Stimulated activated naive B cell treated with anti-CD40 and anti-IgM and Interleukin-4, amounts not matched to agents 10 μg/mL and 1 μg/mL and 100 μg/mL, for 72 hours (primary cell): ENCODE results near the gene EMC10.

Source experiments
- ATAC-seq, 2 donors: fragments of 150-1000 bp; cut with Tn5 transposase; replicated peaks; 2 replicates each; pipeline ENCODE4 v1.10.0; 2021; ENCODE audit warnings: moderate library complexity in 1 of 2
- DNase-seq: peaks from one replicate; pipeline ENCODE4 v3.0.0; 2021
- H3K27ac Mint-ChIP-seq: one replicate; pipeline ENCODE4 v1.8.0; 2022; ENCODE audit warnings: mild to moderate bottlenecking, mixed read lengths
- H3K27me3 Mint-ChIP-seq, 2 donors: one replicate each; pipeline ENCODE4 v1.8.0; 2022; ENCODE audit warnings: mixed read lengths in 2 of 2
- H3K36me3 Mint-ChIP-seq, 2 donors: one replicate each; pipeline ENCODE4 v1.8.0; 2022; ENCODE audit warnings: mixed read lengths in 2 of 2, mild to moderate bottlenecking in 1 of 2
- H3K4me1 Mint-ChIP-seq, 2 donors: one replicate each; pipeline ENCODE4 v1.8.0; 2022; ENCODE audit warnings: mixed read lengths in 2 of 2, mild to moderate bottlenecking in 1 of 2
- H3K4me3 Mint-ChIP-seq, 2 donors: one replicate each; pipeline ENCODE4 v1.8.0; 2022; ENCODE audit warnings: mild to moderate bottlenecking in 2 of 2, mixed read lengths in 2 of 2, moderate library complexity in 1 of 2
- H3K9me3 Mint-ChIP-seq, 2 donors: one replicate each; pipeline ENCODE4 v1.8.0; 2022; ENCODE audit warnings: mixed read lengths in 2 of 2, mild to moderate bottlenecking in 1 of 2

Gene EMC10

DNA sequence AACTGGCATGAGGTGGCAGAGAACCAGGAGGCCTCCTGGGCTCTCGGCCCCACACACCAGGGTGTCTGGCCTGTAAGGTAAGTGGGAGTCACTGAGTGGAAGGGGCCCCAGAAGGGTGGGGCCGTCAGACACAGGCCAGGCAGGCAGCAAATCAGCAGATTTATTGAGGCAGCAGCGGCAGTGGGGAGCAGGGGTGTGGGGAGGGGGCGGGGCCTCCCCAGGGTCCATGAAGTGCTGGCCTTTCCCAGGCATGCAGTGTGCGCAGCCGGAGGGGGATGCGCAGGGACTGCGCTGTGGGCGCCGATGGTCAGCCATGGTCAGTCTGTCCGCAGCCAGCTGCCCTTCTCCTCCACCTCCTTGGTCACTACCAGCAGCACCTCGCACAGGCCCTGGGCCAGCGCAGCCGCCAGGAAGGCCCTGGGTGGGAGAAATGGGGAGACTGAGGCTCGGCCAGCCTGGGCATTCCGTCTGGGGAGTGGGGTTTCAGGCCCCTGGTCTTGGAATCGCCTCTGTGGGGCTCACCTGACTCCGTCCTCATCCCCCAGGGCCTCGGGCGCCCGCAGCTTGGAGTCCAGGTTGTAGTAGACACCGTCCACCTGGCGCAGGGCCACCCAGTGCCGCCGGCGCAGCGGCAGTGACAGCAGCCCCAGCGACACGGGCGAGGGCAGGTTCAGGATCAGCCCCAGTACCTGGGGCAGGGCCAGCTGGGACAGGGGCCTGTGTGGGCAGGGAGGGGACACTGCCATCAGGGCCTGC lies 29.7 kb downstream of the EMC10 start:
- peaks cover 14 to 30% of the 10 kb centered on the region in 2 donors for H3K4me1 Mint-ChIP-seq

DNA sequence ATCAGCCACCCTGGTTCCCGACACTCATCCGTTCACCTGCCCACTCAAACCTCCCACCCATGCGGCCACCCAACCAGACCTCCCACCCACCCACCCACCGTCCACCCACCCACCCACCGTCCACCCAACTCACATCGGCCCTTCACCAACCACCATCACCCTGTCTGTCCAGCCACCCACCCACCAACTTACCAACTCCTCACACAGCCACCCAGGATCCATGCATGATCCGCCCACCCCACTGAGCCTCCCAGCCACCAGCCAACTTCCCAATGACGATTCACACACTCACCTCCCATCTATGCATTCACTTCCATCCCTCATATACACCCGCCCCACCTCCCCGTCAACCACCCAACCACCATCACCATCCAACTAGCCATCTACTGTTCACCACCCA lies 30.4 kb downstream of the EMC10 start:
- DNase-seq (no peak), ATAC-seq (no peak)
- Mint-ChIP-seq H3K36me3 (peaks cover 19 to 35% of the 10 kb centered on the region in 2 donors), H3K4me3 (no peak overlapping the region), H3K27ac (no peak overlapping the region), H3K9me3 (no peaks in the 10 kb centered on the region), H3K27me3 (no peaks in the 10 kb centered on the region), H3K4me1 (peaks cover 18 to 36% of the 10 kb centered on the region in 2 donors)

More for the DNA sequence above, 29.7 kb downstream of the EMC10 start:
- no peak overlapping the region for H3K4me3 Mint-ChIP-seq
- H3K27ac Mint-ChIP-seq = no peak overlapping the region
- no peaks in the 10 kb centered on the region for H3K27me3 Mint-ChIP-seq
- no peaks in the 10 kb centered on the region for H3K9me3 Mint-ChIP-seq
- ATAC-seq = no peak
- DNase-seq = no peak
- peaks cover 19 to 32% of the 10 kb centered on the region in 2 donors for H3K36me3 Mint-ChIP-seq

DNA sequence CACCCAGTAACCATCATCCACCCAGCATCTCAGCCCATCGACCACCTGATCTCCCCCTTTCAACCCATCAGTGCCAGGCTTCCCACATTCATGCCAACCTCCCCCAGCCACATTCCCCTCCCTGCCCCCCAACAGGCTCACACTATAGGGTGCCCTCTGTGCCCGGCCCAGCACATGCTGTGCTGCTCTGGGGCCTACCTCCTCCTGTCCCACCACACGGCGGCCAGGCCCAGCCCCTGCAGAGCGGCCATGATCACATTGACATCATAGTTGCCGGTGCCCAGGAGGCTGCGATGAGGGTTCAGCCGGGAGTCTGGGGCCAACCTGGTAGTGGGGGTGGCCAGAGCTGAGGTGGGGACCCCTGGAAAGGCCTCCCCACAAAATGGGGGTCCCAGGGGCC lies 31.1 kb downstream of the EMC10 start:
- no peak overlapping the region for H3K4me3 Mint-ChIP-seq
- no peaks in the 10 kb centered on the region for H3K9me3 Mint-ChIP-seq
- H3K27ac Mint-ChIP-seq = no peak overlapping the region
- H3K4me1 Mint-ChIP-seq = peaks cover 20 to 40% of the 10 kb centered on the region in 2 donors
- no peak for ATAC-seq
- H3K27me3 Mint-ChIP-seq = no peaks in the 10 kb centered on the region
- peaks cover 19 to 32% of the 10 kb centered on the region in 2 donors for H3K36me3 Mint-ChIP-seq
- DNase-seq = no peak

DNA sequence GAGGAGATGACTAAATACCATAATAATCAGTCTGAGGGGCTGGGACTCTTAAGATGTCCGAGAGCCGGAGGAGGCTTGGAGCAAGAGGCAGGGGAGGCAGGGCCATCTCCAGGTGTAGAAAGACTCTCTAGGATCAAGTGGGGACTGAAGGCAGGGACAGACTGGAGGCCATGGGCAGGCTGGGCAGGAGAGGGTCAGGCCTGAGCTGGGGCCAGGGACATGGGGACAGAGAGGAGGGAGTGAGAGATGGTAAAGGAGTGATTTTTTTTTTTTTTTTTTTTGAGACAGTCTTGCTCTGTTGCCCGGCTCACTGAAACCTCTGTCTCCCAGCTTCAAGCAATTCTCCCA lies 32.5 kb downstream of the EMC10 start:
- ATAC-seq (no peak), DNase-seq (no peak)
- Mint-ChIP-seq H3K4me3 (no peak overlapping the region), H3K27ac (peak overlapping the region; percentile 51), H3K4me1 (peaks cover 24 to 40% of the 10 kb centered on the region in 2 donors), H3K36me3 (peaks cover 19 to 32% of the 10 kb centered on the region in 2 donors), H3K27me3 (peaks cover 7 to 9% of the 10 kb centered on the region in 2 donors), H3K9me3 (no peaks in the 10 kb centered on the region)

DNA sequence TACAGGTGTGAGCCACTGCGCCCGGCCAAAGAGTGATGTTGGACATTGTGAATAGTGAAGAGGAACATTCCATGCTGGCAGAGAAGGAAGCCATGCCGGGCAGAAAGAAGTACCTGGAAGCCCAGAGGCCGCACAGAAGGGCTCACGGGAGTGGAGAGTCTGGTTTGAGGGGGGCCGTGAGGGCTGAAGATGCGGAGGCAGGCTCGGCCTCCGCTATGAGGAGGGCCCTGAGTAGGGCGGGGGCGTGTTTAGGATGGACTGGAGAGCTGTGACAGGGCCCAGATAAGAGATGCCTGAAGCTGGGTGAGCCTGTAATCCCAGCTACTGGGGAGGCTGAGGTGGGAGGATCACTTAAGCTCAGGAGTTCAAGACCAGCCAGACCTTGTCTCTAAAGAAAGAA lies 33.1 kb downstream of the EMC10 start:
- DNase-seq (no peak), ATAC-seq (no peak)
- H3K27ac Mint-ChIP-seq = peak overlapping the region; percentile 63
- peaks cover 10 to 14% of the 10 kb centered on the region in 2 donors for H3K27me3 Mint-ChIP-seq
- peaks cover 25 to 44% of the 10 kb centered on the region in 2 donors for H3K4me1 Mint-ChIP-seq
- H3K36me3 Mint-ChIP-seq = peaks cover 19 to 32% of the 10 kb centered on the region in 2 donors
- no peaks in the 10 kb centered on the region for H3K9me3 Mint-ChIP-seq
- H3K4me3 Mint-ChIP-seq = peak overlapping the region in 1 of 2 donors; percentile 60

DNA sequence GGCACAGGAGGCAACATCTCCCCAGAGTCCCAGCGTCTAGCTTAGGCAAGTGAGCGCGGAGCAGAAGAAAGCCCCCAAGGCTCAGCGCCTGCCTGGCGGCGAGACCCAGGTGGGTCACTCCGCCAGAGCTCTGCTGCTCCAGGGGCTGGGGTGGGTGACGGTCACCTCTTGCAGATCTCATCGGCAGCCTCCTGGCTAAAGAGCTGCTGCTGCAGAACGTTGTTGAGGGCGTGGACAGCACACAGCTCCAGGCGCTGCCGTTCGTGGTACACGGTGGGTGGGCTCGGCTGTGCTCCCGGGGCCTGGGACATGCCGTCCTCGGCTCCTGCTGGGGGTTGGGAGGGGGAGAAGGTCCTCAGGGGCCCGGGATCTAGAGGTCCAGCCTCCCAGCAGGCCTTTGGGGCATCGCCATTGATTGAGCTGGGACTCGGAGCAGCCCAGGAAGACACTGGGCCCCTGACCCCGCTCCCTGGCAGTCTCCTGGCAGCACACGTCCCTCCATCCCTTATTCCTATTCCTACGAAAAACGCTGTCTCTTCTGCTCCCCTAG lies 33.9 kb downstream of the EMC10 start:
- DNase-seq (no peak), ATAC-seq (no peak)
- Mint-ChIP-seq H3K9me3 (no peaks in the 10 kb centered on the region), H3K36me3 (peaks cover 19 to 32% of the 10 kb centered on the region in 2 donors), H3K4me1 (peaks cover 26 to 46% of the 10 kb centered on the region in 2 donors), H3K27ac (peak overlapping the region; percentile 97), H3K4me3 (peak overlapping the region; percentile 81 to 90), H3K27me3 (peaks cover 16 to 22% of the 10 kb centered on the region in 2 donors)

DNA sequence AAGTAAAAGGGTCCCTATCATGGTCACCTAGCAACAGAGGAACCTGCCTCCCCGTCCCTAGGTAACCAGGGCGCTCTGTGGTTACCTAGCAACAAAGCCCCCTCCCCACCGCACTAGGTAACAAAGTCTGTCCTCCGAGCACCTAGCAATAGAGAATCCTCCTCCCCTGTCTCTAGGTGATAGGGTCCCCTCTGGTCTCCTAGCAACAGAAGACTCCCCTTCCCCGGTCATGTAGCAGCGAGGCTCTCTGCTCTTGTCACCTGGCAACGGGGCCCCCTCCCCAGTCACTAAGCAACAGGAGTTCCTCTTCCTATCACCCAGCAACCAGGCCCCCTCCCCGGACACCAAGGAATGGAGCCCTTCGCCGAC lies 34.4 kb downstream of the EMC10 start:
- Mint-ChIP-seq H3K36me3 (peaks cover 17 to 29% of the 10 kb centered on the region in 2 donors), H3K4me3 (peak overlapping the region; percentile 81 to 90), H3K4me1 (peaks cover 26 to 46% of the 10 kb centered on the region in 2 donors), H3K9me3 (no peaks in the 10 kb centered on the region), H3K27me3 (peaks cover 18 to 26% of the 10 kb centered on the region in 2 donors), H3K27ac (peak overlapping the region; percentile 97)
- no peak for ATAC-seq
- DNase-seq = no peak

DNA sequence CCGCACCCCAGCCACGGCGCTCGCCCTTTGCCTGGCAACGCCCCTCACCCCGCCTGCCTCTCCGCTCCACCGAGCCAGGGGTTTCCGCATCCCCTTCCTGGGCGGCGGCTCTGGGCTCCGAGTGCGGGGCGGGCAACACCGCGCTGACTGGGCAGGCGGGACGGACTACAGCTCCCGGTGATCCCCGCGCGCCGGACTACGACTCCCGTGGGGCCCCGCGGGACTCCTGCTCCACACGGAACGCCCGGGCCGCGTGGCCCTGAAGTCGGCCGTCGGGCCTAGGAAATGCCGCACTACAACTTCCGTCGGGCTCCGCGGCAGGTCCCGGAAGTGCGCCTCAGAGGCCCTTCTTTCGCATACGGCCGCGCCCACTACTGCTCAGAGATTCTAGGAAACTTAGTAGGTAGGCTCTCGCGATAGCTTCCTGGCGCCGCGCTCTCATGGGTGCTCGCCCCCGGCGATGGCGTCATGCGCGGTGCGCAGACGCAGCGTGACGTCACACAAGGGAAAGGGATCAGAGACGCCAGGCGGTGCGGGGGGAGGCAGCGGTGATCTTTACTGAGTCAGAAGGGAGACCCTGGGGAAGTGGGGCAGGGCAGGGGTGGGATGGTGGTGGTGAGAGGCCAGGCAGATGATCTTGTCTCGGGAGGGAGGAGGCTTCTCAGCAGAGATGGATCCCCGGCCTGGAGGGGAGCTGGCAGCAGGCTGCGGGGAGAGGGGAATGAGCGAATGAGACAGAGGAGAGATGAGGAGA lies 34.9 kb downstream of the EMC10 start, which contains the start of gene JOSD2:
TSS of gene JOSD2 (minus strand) at position 123 of the 754 bp plus-strand sequence. CDS start 760 bp downstream, outside the sequence.
- ATAC-seq (peak; percentile 91 to 92), DNase-seq (peak; percentile 98)
- Mint-ChIP-seq H3K36me3 (peaks cover 15 to 26% of the 10 kb centered on the region in 2 donors), H3K4me1 (peaks cover 26 to 46% of the 10 kb centered on the region in 2 donors), H3K4me3 (peak within 1 kb of the TSS; percentile 81 to 90), H3K9me3 (no peaks in the 10 kb centered on the region), H3K27me3 (peaks cover 21 to 31% of the 10 kb centered on the region in 2 donors), H3K27ac (peak within 1 kb of the TSS; percentile 97)

DNA sequence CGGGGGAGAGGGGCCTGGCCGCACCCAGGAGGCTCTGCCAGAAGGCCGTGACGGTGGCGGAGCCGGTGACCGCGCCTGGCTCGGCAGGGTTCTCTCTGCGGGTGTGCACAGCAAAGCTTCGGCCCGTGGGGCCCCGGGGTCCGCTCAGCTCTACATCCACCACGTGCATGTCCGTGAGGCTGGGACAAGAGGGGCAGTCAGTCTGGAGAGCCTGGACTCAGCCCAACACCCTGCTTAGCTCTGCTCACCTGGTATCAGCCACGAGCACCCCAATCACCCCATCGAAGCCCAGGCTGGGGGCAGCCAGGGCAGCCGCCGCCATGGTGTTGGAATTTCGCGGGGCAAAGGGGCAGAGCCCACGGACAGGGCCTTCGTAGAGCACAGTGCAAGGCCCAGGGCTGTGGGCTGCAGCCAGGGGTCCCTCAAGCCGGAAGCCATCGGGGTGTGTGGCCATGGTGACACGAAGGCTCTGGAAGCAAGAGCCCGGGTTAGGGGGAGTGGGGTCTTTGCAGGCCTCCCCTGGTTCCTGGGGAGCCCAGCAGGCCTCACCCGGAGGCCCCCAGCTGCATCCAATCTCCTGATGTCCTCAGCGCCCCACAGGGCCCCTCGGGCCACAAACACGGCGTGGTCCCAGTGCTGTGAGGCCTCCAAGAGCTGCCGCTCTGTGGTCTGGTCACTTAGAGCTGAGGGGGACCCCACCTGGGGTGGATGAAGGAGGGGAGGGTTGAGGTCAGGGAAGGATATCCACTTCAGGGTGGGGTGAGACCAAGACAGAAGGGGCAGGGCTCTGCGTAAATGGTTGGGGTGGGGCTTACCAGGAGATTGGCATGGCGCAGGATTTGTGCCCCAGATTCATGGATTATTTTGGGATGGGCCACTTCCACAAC lies 36.0 kb downstream of the EMC10 start:
- H3K4me3 Mint-ChIP-seq = peak overlapping the region in 1 of 2 donors; percentile 81
- H3K27ac Mint-ChIP-seq = peak overlapping the region; percentile 97
- ATAC-seq = no peak
- peaks cover 24 to 41% of the 10 kb centered on the region in 2 donors for H3K4me1 Mint-ChIP-seq
- H3K36me3 Mint-ChIP-seq = peaks cover 9 to 18% of the 10 kb centered on the region in 2 donors
- DNase-seq = no peak
- H3K9me3 Mint-ChIP-seq = no peaks in the 10 kb centered on the region
- H3K27me3 Mint-ChIP-seq = peaks cover 21 to 32% of the 10 kb centered on the region in 2 donors

DNA sequence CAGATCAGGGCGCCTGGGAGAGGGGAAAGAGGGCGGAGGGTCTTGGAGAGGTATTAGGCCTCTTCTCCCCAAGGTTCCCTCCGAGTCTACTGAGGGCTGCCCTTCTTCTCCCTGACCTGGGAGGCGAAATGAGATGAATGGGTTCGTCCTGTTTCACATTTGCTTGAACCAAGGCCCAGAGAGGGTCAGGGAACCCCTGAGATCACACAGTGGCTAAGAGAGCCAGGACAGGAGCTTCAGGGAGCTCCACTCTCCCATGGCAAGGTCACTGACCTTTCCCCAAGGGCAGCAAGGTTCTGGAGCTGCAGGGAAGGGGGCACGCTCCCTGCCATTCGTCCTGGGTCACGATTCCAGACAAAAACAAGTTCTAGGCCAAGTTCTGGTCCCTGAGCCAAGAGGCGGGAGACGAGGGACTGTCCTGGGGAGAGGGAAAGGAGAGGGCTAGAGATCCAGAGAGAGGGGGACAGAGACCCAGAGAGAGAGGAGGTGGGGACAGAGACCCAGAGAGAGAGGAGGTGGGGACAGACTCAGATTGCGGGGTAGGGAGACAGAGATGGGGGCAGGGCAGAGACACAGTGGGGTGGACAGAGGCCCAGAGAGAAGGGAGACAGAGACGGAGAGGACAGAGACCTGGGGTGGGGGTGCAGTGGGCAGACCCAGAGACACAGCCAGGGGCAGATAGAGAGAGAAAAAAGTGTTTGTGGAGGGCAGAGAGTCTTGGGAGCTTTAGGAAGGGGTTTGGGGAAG lies 36.9 kb downstream of the EMC10 start:
- H3K4me3 Mint-ChIP-seq = no peak overlapping the region

DNA sequence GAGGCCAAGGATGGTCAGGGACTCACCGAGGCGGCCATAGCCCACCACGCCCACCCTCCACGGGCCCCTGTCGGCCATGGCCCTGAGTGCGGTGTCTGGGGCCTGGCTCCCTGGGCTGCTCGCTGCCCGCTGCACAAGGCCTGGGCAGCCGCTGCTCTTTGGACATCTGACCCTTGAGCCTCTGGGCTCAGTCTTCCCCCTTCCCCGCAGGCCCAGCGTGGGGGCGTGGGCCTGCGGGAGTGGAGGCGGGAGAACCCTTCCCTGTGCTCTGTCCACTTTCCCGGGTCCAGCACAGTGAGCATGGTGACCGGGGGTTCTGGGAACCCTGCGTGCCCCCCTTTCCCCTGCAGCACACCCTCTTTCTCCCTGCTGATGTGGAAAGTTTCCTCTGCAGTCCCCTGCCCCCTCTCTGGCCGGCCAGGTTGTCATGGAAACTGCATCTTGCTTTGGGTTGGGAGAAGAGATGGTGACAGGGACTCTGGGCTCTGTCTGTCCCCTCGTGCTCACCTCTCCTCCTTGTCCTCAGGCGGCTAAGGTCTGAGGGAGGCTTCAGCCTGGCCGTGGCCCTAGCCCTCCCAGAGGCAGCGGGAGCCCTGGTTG lies 37.5 kb downstream of the EMC10 start, which contains the start of gene ASPDH:
TSS of gene ASPDH (minus strand) at position 168 of the 600 bp plus-strand sequence. CDS start at position 78, 90 bp downstream.
- H3K4me3 Mint-ChIP-seq = peak within 1 kb of the TSS in 1 of 2 donors; percentile 17
- ATAC-seq = no peak

More for the DNA sequence above, 36.9 kb downstream of the EMC10 start:
- no peak for DNase-seq
- Mint-ChIP-seq H3K4me1 (peaks cover 24 to 33% of the 10 kb centered on the region in 2 donors), H3K9me3 (no peaks in the 10 kb centered on the region), H3K27ac (no peak overlapping the region), H3K27me3 (peaks cover 21 to 32% of the 10 kb centered on the region in 2 donors), H3K36me3 (peaks cover 4 to 14% of the 10 kb centered on the region in 2 donors)
- no peak for ATAC-seq

DNA sequence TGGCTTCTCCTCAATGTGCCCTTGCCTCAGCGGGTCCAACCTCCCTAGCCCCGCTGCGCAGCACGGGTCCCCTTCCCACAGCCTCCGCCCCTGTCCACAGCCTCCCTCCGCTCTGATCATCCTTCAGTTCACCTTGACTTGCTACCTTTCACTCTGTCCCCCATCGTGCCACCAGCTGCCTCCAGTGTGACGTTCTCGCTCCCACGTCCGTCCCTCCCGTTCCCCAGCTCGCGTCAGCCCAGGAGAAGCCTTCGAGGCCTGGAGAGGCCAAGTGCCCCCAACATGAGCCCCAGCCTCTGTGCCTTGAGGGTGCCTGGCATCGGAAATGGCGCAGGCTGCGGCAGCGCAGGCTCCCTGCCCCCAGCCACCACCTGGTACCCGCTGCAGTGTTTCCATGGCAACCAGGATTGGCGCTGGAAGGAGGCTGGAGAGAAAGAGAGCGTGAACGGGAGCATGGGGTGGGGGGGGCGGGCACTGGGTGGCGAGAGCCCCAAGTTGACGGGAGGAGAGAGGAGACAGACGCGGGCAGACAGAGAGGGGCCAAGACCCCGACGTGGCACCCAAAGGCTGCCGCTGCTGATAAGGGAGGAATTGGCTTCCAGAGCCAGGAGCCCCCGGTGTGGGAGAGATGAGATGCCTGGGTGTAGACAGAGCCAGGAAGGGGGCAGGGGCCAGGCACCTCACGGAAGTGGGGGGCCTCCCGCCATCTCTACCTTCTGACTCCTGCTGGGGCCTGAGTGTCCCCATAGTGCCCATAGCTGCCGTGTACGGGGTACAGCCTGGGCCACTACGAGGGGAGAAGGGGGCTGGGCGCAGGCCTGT lies 38.2 kb downstream of the EMC10 start:
- Mint-ChIP-seq H3K4me3 (peak overlapping the region in 1 of 2 donors; percentile 17), H3K36me3 (peaks cover 0 to 4% of the 10 kb centered on the region in 2 donors), H3K27me3 (peaks cover 24 to 32% of the 10 kb centered on the region in 2 donors), H3K9me3 (no peaks in the 10 kb centered on the region), H3K4me1 (peaks cover 18 to 28% of the 10 kb centered on the region in 2 donors), H3K27ac (peak overlapping the region; percentile 76)
- DNase-seq (no peak), ATAC-seq (no peak)

More for the DNA sequence above, 37.5 kb downstream of the EMC10 start, which contains the start of gene ASPDH:
- Mint-ChIP-seq H3K36me3 (peaks cover 3 to 10% of the 10 kb centered on the region in 2 donors), H3K27me3 (peaks cover 24 to 32% of the 10 kb centered on the region in 2 donors), H3K27ac (peak within 1 kb of the TSS; percentile 76), H3K9me3 (no peaks in the 10 kb centered on the region), H3K4me1 (peaks cover 22 to 32% of the 10 kb centered on the region in 2 donors)
- no peak for DNase-seq
